HFF-Myc (cell line): Measurements from ENCODE around the gene EEF1G.

Experiments used
- DNase-seq: peaks from one replicate; pipeline ENCODE4 v3.0.0-alpha.2; 2011; ENCODE audit warnings: low read depth; ENCODE audit errors: extremely low read depth
- H3K4me3 ChIP-seq: replicated peaks from 2 replicates; pipeline ENCODE4 v1.5.1; 2011; ENCODE audit warnings: low read depth, mild to moderate bottlenecking, control low read depth, low read length
- CTCF ChIP-seq: IDR thresholded peaks from 2 replicates; pipeline ENCODE4 v1.5.1; 2012; ENCODE audit warnings: mild to moderate bottlenecking, low read depth, low read length, control low read depth; ENCODE audit errors: missing control alignments

Gene EEF1G

DNA sequence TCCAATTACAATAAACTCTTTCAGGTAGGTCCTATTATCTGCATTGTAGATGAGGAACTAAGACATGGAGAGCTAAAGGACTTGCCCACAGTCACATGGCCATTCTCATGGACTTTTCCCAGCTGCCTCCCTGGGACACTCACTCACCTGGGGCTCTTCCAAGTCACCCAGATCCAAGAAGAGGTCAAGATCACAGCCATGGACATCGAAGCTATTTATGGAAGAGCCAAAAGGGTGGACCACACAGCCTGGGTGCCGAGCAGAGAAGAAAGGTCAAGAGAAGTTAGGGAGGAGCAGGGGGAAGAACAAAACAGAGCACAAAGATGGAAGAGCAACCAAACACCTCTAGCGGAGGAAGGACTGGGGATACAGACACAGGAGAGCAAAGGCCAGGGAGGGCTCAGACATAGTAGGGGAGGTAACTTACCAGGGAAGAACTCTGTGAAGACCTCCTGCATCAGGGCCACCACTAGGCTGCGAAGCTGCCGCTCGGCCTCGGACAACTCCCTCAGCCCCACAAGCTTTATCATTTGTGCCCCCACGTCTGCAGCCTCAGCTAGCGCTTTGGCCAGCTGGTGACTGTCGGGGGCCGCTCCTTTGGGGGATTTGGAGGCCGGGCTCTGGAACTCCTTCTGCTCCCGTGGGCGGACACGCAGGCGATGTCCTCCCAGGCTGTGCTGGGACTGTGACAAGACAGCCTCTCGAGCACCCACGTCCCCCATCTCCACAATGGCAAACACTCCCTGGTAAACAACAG is 7.4 kb upstream of the EEF1G start:
- no peak for DNase-seq
- no peak overlapping the region for H3K4me3 ChIP-seq
- TF ChIP-seq CTCF, result no peak

DNA sequence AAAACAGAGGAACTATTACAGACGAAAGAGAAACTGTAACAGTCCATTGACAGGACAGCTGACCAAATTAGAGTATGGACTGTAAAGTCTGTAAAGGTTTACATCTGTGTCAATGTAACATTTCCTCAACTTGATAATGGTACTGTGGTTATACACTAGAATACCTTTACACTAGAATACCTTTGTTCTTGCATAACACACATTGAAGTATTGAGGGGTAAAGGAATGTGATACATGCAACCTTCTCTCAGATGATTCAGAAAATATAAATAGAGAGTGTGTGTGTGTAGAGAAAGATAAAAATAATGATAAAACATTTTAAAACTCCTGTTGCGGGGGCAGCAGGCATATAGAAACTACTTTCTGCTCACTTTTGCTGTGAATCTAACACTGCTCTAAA is 5.6 kb upstream of the EEF1G start:
- no peak overlapping the region for H3K4me3 ChIP-seq
- DNase-seq, result no peak
- no peak for TF ChIP-seq CTCF

DNA sequence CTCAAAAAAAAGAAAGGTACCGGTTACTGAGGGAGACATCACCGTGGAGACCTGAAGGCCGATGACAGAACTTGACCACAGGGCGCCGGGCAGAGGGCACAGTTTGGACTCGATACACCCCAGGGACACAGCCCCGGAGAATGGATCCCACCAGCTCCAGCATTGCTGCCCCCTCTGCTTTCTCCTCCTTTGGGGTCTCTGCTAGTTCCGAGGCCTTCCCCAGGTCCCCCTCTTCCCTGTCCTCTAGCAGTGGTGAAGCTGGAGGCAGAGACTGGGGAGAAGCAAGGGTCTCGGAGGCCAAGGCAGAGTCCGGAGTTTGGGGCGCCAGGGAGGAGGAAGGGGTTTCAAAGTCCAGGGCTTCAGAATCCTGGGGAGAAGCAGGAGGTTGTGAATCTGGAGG is 4.8 kb upstream of the EEF1G start:
- no peak for TF ChIP-seq CTCF
- no peak overlapping the region for H3K4me3 ChIP-seq
- no peak for DNase-seq

DNA sequence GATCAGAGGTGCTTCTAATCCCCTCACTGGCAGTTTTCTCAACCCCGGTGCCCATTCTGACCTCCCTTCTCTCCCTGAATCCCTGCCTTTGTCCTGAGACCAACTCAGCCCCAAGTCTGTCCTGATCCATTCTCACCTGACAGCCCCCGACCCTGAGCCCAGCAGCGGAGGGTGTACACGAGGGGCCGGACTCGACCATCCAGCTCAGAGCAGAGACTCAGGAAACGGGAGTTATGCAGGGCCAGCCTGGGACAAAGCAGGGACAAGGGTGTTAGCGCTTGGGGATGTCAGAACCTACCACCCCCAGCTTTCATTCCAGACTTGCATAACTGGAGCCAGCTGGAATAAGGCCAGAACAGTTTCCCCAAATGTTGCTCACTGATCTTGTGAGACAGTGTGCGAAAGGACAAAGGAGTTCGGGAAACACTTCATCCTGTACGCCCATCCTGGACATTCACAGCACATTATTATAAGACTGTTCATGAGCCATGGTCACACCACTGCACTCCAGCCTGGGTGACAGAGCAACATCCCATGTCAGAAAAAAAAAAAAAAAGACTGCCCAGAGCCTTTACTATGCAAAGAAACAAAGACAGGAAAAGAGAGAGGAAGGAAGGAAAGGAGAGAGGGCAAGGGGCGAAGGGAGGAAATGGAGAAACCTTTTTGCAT is 3.5 kb upstream of the EEF1G start:
- no peak overlapping the region for H3K4me3 ChIP-seq
- TF ChIP-seq CTCF, result no peak
- no peak for DNase-seq

- DNase-seq, result no peak
- H3K4me3 ChIP-seq, result peak overlapping the region; percentile 100; the same call in 1 of the 2 replicates
- no peak for TF ChIP-seq CTCF
Measured at GRCh38 chr11:62575837-62576236, 2.1 kb upstream of the EEF1G start.

DNA sequence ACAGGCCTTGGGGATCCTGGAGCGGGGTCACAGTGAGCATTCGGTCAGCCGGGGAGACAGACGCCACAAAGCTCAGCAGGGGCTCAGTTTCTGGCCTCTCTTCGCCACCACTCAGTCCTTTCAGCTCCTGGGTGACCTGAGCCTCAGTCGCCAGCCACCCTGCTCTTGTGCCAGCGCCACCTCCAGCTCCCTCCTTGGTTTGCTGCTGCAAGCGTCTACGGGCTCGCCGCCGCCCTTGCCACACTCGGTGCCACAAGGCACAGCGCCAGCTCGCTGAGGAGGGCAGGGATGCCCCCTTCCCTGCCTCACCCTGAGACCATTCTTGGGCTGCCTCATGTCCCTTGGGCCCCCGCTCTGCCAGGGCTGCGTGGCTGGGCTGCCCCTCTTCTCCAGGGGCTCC is 1.5 kb upstream of the EEF1G start:
- H3K4me3 ChIP-seq, result peak overlapping the region; percentile 100
- no peak for TF ChIP-seq CTCF
- DNase-seq, result no peak
